HCT116 (cell line): ENCODE results near the gene ERGIC3. TPM values are rescaled to one million over a fixed set of nuclear protein-coding genes. Genes with fewer than 3 reads are reported as not detected.

Experiments
- ATAC-seq: fragments of 200-7000 bp; cut with Tn5 transposase; 2 replicates; pipeline ENCODE4 v1.9.1; 2020; ENCODE audit warnings: mild to moderate bottlenecking, moderate library complexity
- BruUV-seq: library from RNA; stranded (reverse); fragments of 400-500 nt; replicated peaks from 2 replicates; lab custom pipeline; 2021; lab: Mats Ljungman, UMichigan
- CTCF ChIA-PET: fragments of 300-600 bp; sonication (Branson Sonifier 250); formaldehyde crosslinking; loops from one replicate; lab custom pipeline; 2021; ENCODE audit warnings: antibody characterized with exemption; lab: Charles Lee
- POLR2A ChIA-PET: fragments of 300-600, 350-600 bp; sonication (Branson Sonifier 250); formaldehyde crosslinking; loops from one replicate; lab custom pipeline; 2021; ENCODE audit warnings: antibody characterized with exemption; lab: Charles Lee
- RAD21 ChIA-PET, 2 experiments: fragments of 300-600 bp; sonication (Branson Sonifier 250); formaldehyde crosslinking; loops; one replicate each; lab custom pipeline; 2023; ENCODE audit warnings: low total read pairs in 2 of 2; ENCODE audit not compliant: uncharacterized antibody in 2 of 2, unreplicated experiment in 2 of 2, low non-redundant PET in 1 of 2; lab: Charles Lee
- DNase-seq: peaks from one replicate; pipeline ENCODE4 v3.0.0-alpha.2; 2010; ENCODE audit warnings: low read depth, low spot score
- H2AFZ ChIP-seq: fragments of 200-600 bp; shearing (Covaris generic), sonication (generic); 2 replicates; pipeline ENCODE4 v1.6.1; 2017; ENCODE audit warnings: low read depth, mixed run types, mixed read lengths, antibody characterized with exemption, low read length; ENCODE audit not compliant: poor library complexity, severe bottlenecking
- H3K27ac ChIP-seq: 2 replicates; pipeline ENCODE4 v1.5.1; 2012; ENCODE audit warnings: low read depth, low read length
- H3K27me3 ChIP-seq: fragments of 200-600 bp; sonication (generic); 2 replicates; pipeline ENCODE4 v1.6.1; 2016; ENCODE audit warnings: mixed run types, low read length, mixed read lengths; ENCODE audit not compliant: insufficient read depth
- H3K36me3 ChIP-seq, 2 experiments: fragments of 200-500 bp in 1 of 2; fragments of 200-600 bp in 1 of 2; sonication (Bioruptor generic) in 1 of 2; sonication (generic) in 1 of 2; 2 replicates each; pipeline versions ENCODE4 v1.5.1 to v1.6.1; 2014 to 2016; ENCODE audit warnings: low read length in 2 of 2, inconsistent platforms in 1 of 2, mixed read lengths in 1 of 2, mixed run types in 1 of 2; ENCODE audit not compliant: insufficient read depth in 2 of 2, control insufficient read depth in 1 of 2
- H3K4me1 ChIP-seq, 2 experiments: fragments of 200-600 bp in 1 of 2; sonication (generic) in 1 of 2; 2 replicates each; pipeline versions ENCODE4 v1.5.1 to v1.6.1; 2012 to 2017; ENCODE audit warnings: low read length in 2 of 2, inconsistent platforms in 1 of 2, mild to moderate bottlenecking in 1 of 2, mixed read lengths in 1 of 2, mixed run types in 1 of 2, moderate library complexity in 1 of 2; ENCODE audit not compliant: insufficient read depth in 2 of 2, control insufficient read depth in 1 of 2
- H3K4me2 ChIP-seq: fragments of 200-600 bp; sonication (generic); 2 replicates; pipeline ENCODE4 v1.6.1; 2017; ENCODE audit warnings: mixed run types, low read length, mixed read lengths
- H3K4me3 ChIP-seq, 2 experiments: fragments of 200-600 bp in 1 of 2; sonication (generic) in 1 of 2; replicated peaks in 1 of 2; 2 replicates each; pipeline ENCODE4 v1.5.1; 2011 to 2016; ENCODE audit warnings: low read length in 2 of 2, control low read depth in 1 of 2, low read depth in 1 of 2, mild to moderate bottlenecking in 1 of 2, mixed read lengths in 1 of 2, mixed run types in 1 of 2
- H3K79me2 ChIP-seq: fragments of 200-600 bp; sonication (generic); 2 replicates; pipeline ENCODE4 v1.6.1; 2017; ENCODE audit warnings: mild to moderate bottlenecking, mixed run types, low read length, moderate library complexity, mixed read lengths; ENCODE audit not compliant: insufficient read depth
- H3K9ac ChIP-seq: fragments of 200-600 bp; sonication (generic); 2 replicates; pipeline ENCODE4 v1.6.1; 2016; ENCODE audit warnings: low read length, mixed read lengths
- H3K9me2 ChIP-seq: fragments of 200-600 bp; sonication (generic), shearing (Covaris generic); 2 replicates; pipeline ENCODE4 v1.6.1; 2017; ENCODE audit warnings: mixed run types, mild to moderate bottlenecking, moderate library complexity; ENCODE audit not compliant: insufficient read depth
- H3K9me3 ChIP-seq, 2 experiments: fragments of 200-500 bp in 1 of 2; fragments of 200-600 bp in 1 of 2; sonication (Bioruptor generic) in 1 of 2; sonication (generic) in 1 of 2; 2 replicates each; pipeline ENCODE4 v1.6.1; 2014 to 2017; ENCODE audit warnings: low read length in 2 of 2, mixed read lengths in 2 of 2, inconsistent platforms in 1 of 2, low read depth in 1 of 2, mild to moderate bottlenecking in 1 of 2, mixed run types in 1 of 2, moderate library complexity in 1 of 2; ENCODE audit not compliant: control insufficient read depth in 1 of 2, insufficient read depth in 1 of 2
- H4K20me1 ChIP-seq: fragments of 200-600 bp; sonication (generic), shearing (Covaris generic); 2 replicates; pipeline ENCODE4 v1.6.1; 2017; ENCODE audit warnings: mixed run types, mild to moderate bottlenecking, moderate library complexity; ENCODE audit not compliant: insufficient read depth
- ATF3 ChIP-seq: IDR thresholded peaks from 2 replicates; pipeline ENCODE4 v1.6.1; 2012
- CBX3 ChIP-seq: IDR thresholded peaks from 2 replicates; pipeline ENCODE4 v1.6.1; 2012; ENCODE audit warnings: low read depth
- CEBPB ChIP-seq: IDR thresholded peaks from 2 replicates; pipeline ENCODE4 v1.6.1; 2012; ENCODE audit warnings: low read depth
- CTCF ChIP-seq, 3 experiments: fragments of 200-600 bp in 1 of 3; sonication (generic) in 1 of 3; IDR thresholded peaks in 2 of 3; conservative IDR thresholded peaks in 1 of 3; 2 replicates each; pipeline ENCODE4 v1.5.1; 2012 to 2017; ENCODE audit warnings: low read depth in 2 of 3, low read length in 2 of 3, antibody characterized with exemption in 1 of 3, borderline replicate concordance in 1 of 3, control low read depth in 1 of 3, mild to moderate bottlenecking in 1 of 3, mixed read lengths in 1 of 3, mixed run types in 1 of 3, moderate library complexity in 1 of 3; ENCODE audit not compliant: insufficient read depth in 1 of 3
- EGR1 ChIP-seq: IDR thresholded peaks from 2 replicates; pipeline ENCODE4 v1.6.1; 2012; ENCODE audit warnings: low read depth
- ELF1 ChIP-seq: IDR thresholded peaks from 2 replicates; pipeline ENCODE4 v1.6.1; 2012; ENCODE audit warnings: low read depth, borderline replicate concordance
- EZH2 ChIP-seq: fragments of 200-600 bp; sonication (generic); IDR thresholded peaks from 2 replicates; pipeline ENCODE4 v1.6.1; 2017; ENCODE audit warnings: antibody characterized with exemption, mixed run types
- EZH2phosphoT487 ChIP-seq: fragments of 200-600 bp; IDR thresholded peaks from 2 replicates; pipeline ENCODE4 v1.6.1; 2018; ENCODE audit warnings: antibody characterized with exemption, borderline replicate concordance
- FOSL1 ChIP-seq: IDR thresholded peaks from 2 replicates; pipeline ENCODE4 v1.6.1; 2012; ENCODE audit warnings: low read depth
- JUND ChIP-seq: IDR thresholded peaks from 2 replicates; pipeline ENCODE4 v1.6.1; 2012
- SIN3A ChIP-seq: IDR thresholded peaks from 2 replicates; pipeline ENCODE4 v1.6.1; 2012; ENCODE audit warnings: low read depth
- SP1 ChIP-seq: IDR thresholded peaks from 2 replicates; pipeline ENCODE4 v1.6.1; 2012; ENCODE audit warnings: low read depth
- SRF ChIP-seq: IDR thresholded peaks from 2 replicates; pipeline ENCODE4 v1.6.1; 2012; ENCODE audit warnings: low read depth
- ZNF274 ChIP-seq: fragments of 200-500 bp; sonication (Bioruptor generic); IDR thresholded peaks from 2 replicates; pipeline ENCODE4 v1.6.1; 2014; ENCODE audit warnings: mild to moderate bottlenecking, low read depth, low read length, inconsistent platforms
- intact Hi-C: fragments of 100-400 bp; cut with micrococcal nuclease; formaldehyde crosslinking; loops from 2 replicates; pipeline ENCODE4 v1.10.0; 2022
- total RNA-seq: library from RNA; stranded (reverse); gene quantifications from one replicate; pipeline ENCODE4 v1.2.1, GENCODE V29; 2021; ENCODE audit not compliant: unreplicated experiment

ERGIC3 gene
- total RNA-seq, 1 experiment from 2014 or later = 229 TPM

GRCh38 chr20:35514371-35514932, 27.4 kb upstream of the ERGIC3 start:
- Histone ChIP-seq H2AFZ (no peak overlapping the region), H3K4me1 (peaks cover 13 to 19% of the 10 kb centered on the region in 2 experiments), H3K9me3 (no peaks in the 10 kb centered on the region), H3K36me3 (peaks cover 9 to 16% of the 10 kb centered on the region in 2 experiments; a peak in 2 of 4 replicates), H3K27me3 (no peaks in the 10 kb centered on the region), H3K9ac (no peak overlapping the region), H3K9me2 (no peaks in the 10 kb centered on the region), H3K79me2 (no peaks in the 10 kb centered on the region), H3K4me3 (no peak overlapping the region), H4K20me1 (no peaks in the 10 kb centered on the region), H3K27ac (no peak overlapping the region), H3K4me2 (no peak overlapping the region)
- ChIA-PET RAD21 (no interaction called here), CTCF (interaction anchor here (3.6 kb wide), 1 partner anchor 432 kb away, joined by 9 read pairs; no protein-coding TSS in a partner anchor), POLR2A (no interaction called here)
- intact Hi-C loops = no loop called here
- no TSS peak for BruUV-seq
- DNase-seq (no peak), ATAC-seq (no peak)
- TF ChIP-seq CEBPB (no peak), EZH2phosphoT487 (no peak), FOSL1 (no peak), EZH2 (no peak), CBX3 (no peak), EGR1 (no peak), SIN3A (no peak), SRF (no peak), SP1 (no peak), ZNF274 (no peak), ELF1 (no peak), ATF3 (no peak)

GRCh38 chr20:35515341-35515740, 26.5 kb upstream of the ERGIC3 start:
- Histone ChIP-seq H3K27me3 (no peaks in the 10 kb centered on the region), H3K27ac (no peak overlapping the region), H3K9ac (no peak overlapping the region), H3K9me2 (no peaks in the 10 kb centered on the region), H3K79me2 (no peaks in the 10 kb centered on the region), H3K4me3 (no peak overlapping the region), H3K36me3 (peaks cover 6 to 9% of the 10 kb centered on the region in 2 experiments; a peak in 2 of 4 replicates), H3K9me3 (no peaks in the 10 kb centered on the region), H4K20me1 (no peaks in the 10 kb centered on the region), H2AFZ (no peak overlapping the region), H3K4me2 (no peak overlapping the region), H3K4me1 (peaks cover 13 to 19% of the 10 kb centered on the region in 2 experiments)
- RAD21 ChIA-PET = no interaction called here
- TF ChIP-seq CTCF (IDR thresholded peaks at IDR 0.05 in 2 of 3, conservative IDR thresholded peaks at IDR 0.05 in 1 of 3; ENCODE audit: borderline replicate concordance in 1 of 3, insufficient read depth in 1 of 3, low read depth in 2 of 3, low read length in 2 of 3) (no peak), JUND (no peak), ZNF274 (no peak)
- DNase-seq (no peak), ATAC-seq (no peak)
- POLR2A ChIA-PET = interaction anchor here (0.6 kb wide), 1 partner anchor 371 kb away, joined by 4 read pairs; no protein-coding TSS in a partner anchor
- BruUV-seq = no TSS peak
- intact Hi-C loops = no loop called here
- CTCF ChIA-PET = interaction anchor here (0.9 kb wide), 1 partner anchor 104 kb away, joined by 3 read pairs; no protein-coding TSS in a partner anchor
